ENCODE results near the gene DHH.
"Not testable (repeated sequence)": the region's sequence is repeated elsewhere in the genome, so short reads cannot be mapped to it uniquely, and the experiment has no call there.

Gene DHH

GRCh38 chr12:49094160-49094974, at the start of gene DHH:
Gene DHH (minus strand): TSS chr12:49094801. CDS start chr12:49094512, 289 bp downstream.
- peaks cover 44% of the 10 kb centered on the region for H3K4me1 Mint-ChIP-seq
- H3K27ac Mint-ChIP-seq, result no peak within 1 kb of the TSS
- H3K9me3 Mint-ChIP-seq, result no peaks in the 10 kb centered on the region
- peak; percentile 66 for DNase-seq
- peaks cover 33% of the 10 kb centered on the region for H3K36me3 Mint-ChIP-seq (ENCODE audit: low read depth)
- TF ChIP-seq CTCF (IDR thresholded peaks at IDR 0.05), result no peak
- peaks cover 73% of the 10 kb centered on the region for H3K27me3 Mint-ChIP-seq (ENCODE audit: low read depth, poor library complexity)
- peak within 1 kb of the TSS; percentile 69 for H3K4me3 Mint-ChIP-seq

DNA sequence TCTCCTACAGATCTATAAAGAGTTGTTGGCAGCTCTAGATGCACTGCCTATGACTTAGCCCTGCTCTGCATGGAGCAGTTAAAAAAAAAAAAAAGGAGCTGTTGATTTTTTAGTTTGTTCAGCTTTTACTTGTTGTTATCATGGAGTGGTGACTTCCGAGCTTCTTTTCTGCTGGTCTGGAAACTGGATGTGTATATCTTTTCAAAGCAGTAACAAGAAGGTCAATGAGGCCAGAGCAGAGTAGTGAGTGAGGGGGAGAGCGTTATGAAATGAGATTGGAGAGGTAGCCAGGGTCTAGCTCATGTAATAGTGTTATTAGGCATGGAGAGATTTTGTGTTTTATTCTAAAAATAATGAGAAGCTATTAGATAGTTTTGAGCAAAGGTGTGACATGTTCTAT, 49.8 kb upstream of the DHH start:
- no peak for TF ChIP-seq CTCF (IDR thresholded peaks at IDR 0.05)
- Mint-ChIP-seq H3K9me3 (no peaks in the 10 kb centered on the region), H3K27me3 (ENCODE audit: low read depth, poor library complexity) (peaks cover 2% of the 10 kb centered on the region), H3K36me3 (ENCODE audit: low read depth) (no peaks in the 10 kb centered on the region), H3K4me3 (no peak overlapping the region), H3K4me1 (peaks cover 18% of the 10 kb centered on the region), H3K27ac (no peak overlapping the region)
- DNase-seq, result no peak

DNA sequence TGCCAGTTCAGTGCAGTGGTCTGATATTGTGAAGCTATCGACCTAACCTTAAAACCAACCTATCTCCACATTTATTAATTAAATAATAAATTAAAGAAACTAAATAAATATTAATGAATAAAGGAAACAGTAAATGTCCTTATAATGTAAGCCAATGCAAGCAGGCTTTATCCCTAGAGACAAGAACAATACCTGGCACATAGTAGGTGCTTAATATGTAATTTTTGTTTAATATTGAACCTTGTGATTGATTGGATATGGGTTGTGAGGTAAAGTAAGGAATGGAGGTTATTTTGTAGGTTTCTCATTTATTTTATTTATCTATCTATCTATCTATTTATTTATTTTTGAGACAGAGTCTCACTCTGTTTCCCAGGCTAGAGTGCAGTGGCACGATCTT, 44.4 kb upstream of the DHH start:
- Mint-ChIP-seq H3K9me3 (no peaks in the 10 kb centered on the region), H3K4me3 (no peak overlapping the region), H3K27me3 (ENCODE audit: low read depth, poor library complexity) (peaks cover 2% of the 10 kb centered on the region), H3K27ac (no peak overlapping the region), H3K36me3 (ENCODE audit: low read depth) (no peaks in the 10 kb centered on the region), H3K4me1 (peaks cover 22% of the 10 kb centered on the region)
- DNase-seq, result no peak
- TF ChIP-seq CTCF (IDR thresholded peaks at IDR 0.05), result no peak

GRCh38 chr12:49138587-49138986, 44.0 kb upstream of the DHH start:
- Mint-ChIP-seq H3K9me3 (no peaks in the 10 kb centered on the region), H3K27ac (peak overlapping the region; percentile 11), H3K36me3 (ENCODE audit: low read depth) (no peaks in the 10 kb centered on the region), H3K27me3 (ENCODE audit: low read depth, poor library complexity) (peaks cover 2% of the 10 kb centered on the region), H3K4me3 (no peak overlapping the region), H3K4me1 (peaks cover 25% of the 10 kb centered on the region)
- no peak for TF ChIP-seq CTCF (IDR thresholded peaks at IDR 0.05)
- no peak for DNase-seq

GRCh38 chr12:49137476-49137875, 42.9 kb upstream of the DHH start:
- Mint-ChIP-seq H3K27ac (no peak overlapping the region), H3K4me1 (peaks cover 36% of the 10 kb centered on the region), H3K4me3 (no peak overlapping the region), H3K9me3 (no peaks in the 10 kb centered on the region), H3K27me3 (ENCODE audit: low read depth, poor library complexity) (no peaks in the 10 kb centered on the region), H3K36me3 (ENCODE audit: low read depth) (no peaks in the 10 kb centered on the region)
- no peak for DNase-seq
- no peak for TF ChIP-seq CTCF (IDR thresholded peaks at IDR 0.05)

GRCh38 chr12:49136997-49137396, 42.4 kb upstream of the DHH start:
- H3K27me3 Mint-ChIP-seq (ENCODE audit: low read depth, poor library complexity); DNase-seq; H3K36me3 Mint-ChIP-seq (ENCODE audit: low read depth); H3K9me3 Mint-ChIP-seq; H3K27ac Mint-ChIP-seq; H3K4me3 Mint-ChIP-seq: not testable (repeated sequence)
- H3K4me1 Mint-ChIP-seq, result peaks cover 41% of the 10 kb centered on the region
